ENCODE measurements around the gene ALDH9A1. TPM values are rescaled to one million over a fixed set of nuclear protein-coding genes. Genes with fewer than 3 reads are reported as not detected.
A peak's percentile ranks its signal among the peaks of the same experiment; 100 is the strongest.

The ALDH9A1 gene
- total and polyA plus RNA-seq, 2 experiments from 2014 or later = 54.0 to 81.5 TPM

DNA sequence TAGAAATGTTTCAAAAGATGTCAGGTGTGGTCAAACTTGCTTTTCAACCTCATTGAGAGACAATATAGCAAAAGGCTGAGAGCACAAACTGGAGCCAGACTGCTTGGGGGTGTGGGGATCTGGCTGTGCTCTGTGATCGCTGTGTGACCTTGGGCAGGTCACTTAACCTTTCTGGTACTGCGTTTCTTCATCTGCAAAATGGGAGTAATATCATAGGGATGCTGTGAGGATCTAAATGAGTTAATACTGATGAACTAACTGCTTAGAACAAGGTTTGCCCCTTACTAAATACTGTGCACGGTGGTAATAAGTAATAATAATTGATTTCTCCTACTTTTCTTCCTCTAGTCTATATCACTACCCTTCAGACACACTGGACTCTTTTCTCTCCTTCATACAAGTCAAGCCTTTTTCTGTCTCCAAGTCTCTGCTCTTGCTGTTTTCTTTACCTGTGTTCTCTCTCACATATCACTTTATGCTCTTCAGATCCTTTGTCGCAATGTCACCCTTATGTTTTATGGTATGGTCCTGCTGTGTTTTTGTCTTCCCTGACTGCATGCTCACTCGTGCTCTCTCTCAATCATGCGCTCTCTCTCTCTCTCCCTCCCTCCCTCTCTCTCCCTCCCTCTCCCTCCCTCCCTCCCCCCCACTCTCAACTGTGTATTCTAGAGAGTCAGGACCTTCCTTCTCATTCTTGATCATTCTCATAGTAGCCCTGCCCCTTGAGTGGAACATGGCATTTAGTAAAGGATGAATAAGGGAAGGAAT, 64.0 kb downstream of the ALDH9A1 start:
- Histone ChIP-seq H3K27ac (no peak overlapping the region), H3K27me3 (no peaks in the 10 kb centered on the region), H3K9me3 (ENCODE audit: low read depth) (no peaks in the 10 kb centered on the region), H3K4me1 (ENCODE audit: low read depth) (peaks cover 17% of the 10 kb centered on the region), H3K4me3 (no peak overlapping the region), H3K36me3 (peaks cover 13% of the 10 kb centered on the region)
- TF ChIP-seq, protein P1, sequence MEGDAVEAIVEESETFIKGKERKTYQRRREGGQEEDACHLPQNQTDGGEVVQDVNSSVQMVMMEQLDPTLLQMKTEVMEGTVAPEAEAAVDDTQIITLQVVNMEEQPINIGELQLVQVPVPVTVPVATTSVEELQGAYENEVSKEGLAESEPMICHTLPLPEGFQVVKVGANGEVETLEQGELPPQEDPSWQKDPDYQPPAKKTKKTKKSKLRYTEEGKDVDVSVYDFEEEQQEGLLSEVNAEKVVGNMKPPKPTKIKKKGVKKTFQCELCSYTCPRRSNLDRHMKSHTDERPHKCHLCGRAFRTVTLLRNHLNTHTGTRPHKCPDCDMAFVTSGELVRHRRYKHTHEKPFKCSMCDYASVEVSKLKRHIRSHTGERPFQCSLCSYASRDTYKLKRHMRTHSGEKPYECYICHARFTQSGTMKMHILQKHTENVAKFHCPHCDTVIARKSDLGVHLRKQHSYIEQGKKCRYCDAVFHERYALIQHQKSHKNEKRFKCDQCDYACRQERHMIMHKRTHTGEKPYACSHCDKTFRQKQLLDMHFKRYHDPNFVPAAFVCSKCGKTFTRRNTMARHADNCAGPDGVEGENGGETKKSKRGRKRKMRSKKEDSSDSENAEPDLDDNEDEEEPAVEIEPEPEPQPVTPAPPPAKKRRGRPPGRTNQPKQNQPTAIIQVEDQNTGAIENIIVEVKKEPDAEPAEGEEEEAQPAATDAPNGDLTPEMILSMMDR (IDR thresholded peaks at IDR 0.05; ENCODE audit: low read depth, low read length) = no peak
- DNase-seq (ENCODE audit: low read depth in 1 of 2, low spot score in 1 of 2) = no peak

- no peaks in the 10 kb centered on the region for H3K27me3 ChIP-seq
- H3K9me3 ChIP-seq (ENCODE audit: low read depth) = no peaks in the 10 kb centered on the region
- H3K36me3 ChIP-seq = peaks cover 10% of the 10 kb centered on the region
- DNase-seq (ENCODE audit: low read depth in 1 of 2, low spot score in 1 of 2) = peak in 1 of 2 donors; percentile 34
- H3K4me1 ChIP-seq (ENCODE audit: low read depth) = peaks cover 17% of the 10 kb centered on the region
- peak overlapping the region; percentile 67 for H3K4me3 ChIP-seq
- H3K27ac ChIP-seq = no peak overlapping the region
- TF ChIP-seq, protein P1 (IDR thresholded peaks at IDR 0.05; ENCODE audit: low read depth, low read length) = no peak
Measured at GRCh38 chr1:165633614-165634013, 64.7 kb downstream of the ALDH9A1 start.

- peaks cover 10% of the 10 kb centered on the region for H3K36me3 ChIP-seq
- DNase-seq (ENCODE audit: low read depth in 1 of 2, low spot score in 1 of 2) = peak in 1 of 2 donors; percentile 43
- H3K27ac ChIP-seq = peak overlapping the region; percentile 90
- H3K4me1 ChIP-seq (ENCODE audit: low read depth) = peaks cover 17% of the 10 kb centered on the region
- peak overlapping the region; percentile 67 for H3K4me3 ChIP-seq
- no peaks in the 10 kb centered on the region for H3K9me3 ChIP-seq (ENCODE audit: low read depth)
- TF ChIP-seq, protein P1 (IDR thresholded peaks at IDR 0.05; ENCODE audit: low read depth, low read length) = no peak
- no peaks in the 10 kb centered on the region for H3K27me3 ChIP-seq
Measured at GRCh38 chr1:165632491-165632890, 65.9 kb downstream of the ALDH9A1 start.

DNA sequence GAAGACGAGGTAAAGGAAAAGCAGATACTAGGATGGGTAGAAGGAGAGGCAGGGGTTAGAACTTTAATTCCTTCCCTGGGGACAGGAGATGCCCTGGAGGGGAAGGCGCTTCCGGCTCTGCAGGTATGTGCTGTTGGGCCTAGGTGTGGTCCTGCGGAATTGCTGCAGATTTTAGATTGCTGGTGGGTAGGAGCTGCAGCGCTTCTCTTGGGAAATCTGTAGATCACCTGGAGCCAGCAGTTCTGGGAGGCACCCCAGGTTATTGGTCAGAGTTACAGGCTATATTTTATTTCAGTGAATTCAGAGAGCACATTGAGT, 66.3 kb downstream of the ALDH9A1 start:
- H3K4me3 ChIP-seq = peak overlapping the region; percentile 67
- TF ChIP-seq, protein P1 (IDR thresholded peaks at IDR 0.05; ENCODE audit: low read depth, low read length) = no peak
- no peaks in the 10 kb centered on the region for H3K9me3 ChIP-seq (ENCODE audit: low read depth)
- H3K27me3 ChIP-seq = no peaks in the 10 kb centered on the region
- peaks cover 9% of the 10 kb centered on the region for H3K36me3 ChIP-seq
- peaks cover 17% of the 10 kb centered on the region for H3K4me1 ChIP-seq (ENCODE audit: low read depth)
- H3K27ac ChIP-seq = peak overlapping the region; percentile 90
- peak in 1 of 2 donors; percentile 11 for DNase-seq (ENCODE audit: low read depth in 1 of 2, low spot score in 1 of 2)

GRCh38 chr1:165631342-165632151, 66.8 kb downstream of the ALDH9A1 start:
- Histone ChIP-seq H3K27ac (peak overlapping the region; percentile 90), H3K4me1 (ENCODE audit: low read depth) (peaks cover 17% of the 10 kb centered on the region), H3K36me3 (peaks cover 5% of the 10 kb centered on the region), H3K9me3 (ENCODE audit: low read depth) (no peaks in the 10 kb centered on the region), H3K27me3 (no peaks in the 10 kb centered on the region), H3K4me3 (peak overlapping the region; percentile 67)
- peak; percentile 49 to 85 for DNase-seq (ENCODE audit: low read depth in 1 of 2, low spot score in 1 of 2)
- TF ChIP-seq, protein P1 (IDR thresholded peaks at IDR 0.05; ENCODE audit: low read depth, low read length) = peak; percentile 24
